SK-N-SH (cell line): Measurements from ENCODE around the gene SIGLEC15. TPM values are rescaled to one million over a fixed set of nuclear protein-coding genes. Genes with fewer than 3 reads are reported as not detected.

Experiments
- CTCF ChIA-PET: fragments of 300-600, 350-600 bp; formaldehyde crosslinking; extraction: SDS; loops from one replicate; lab custom pipeline; 2021; lab: Yijun Ruan, JAX
- POLR2A ChIA-PET: fragments of 350-600 bp; sonication (Branson Sonifier 250); formaldehyde crosslinking; extraction: SDS; loops from one replicate; lab custom pipeline; 2020; ENCODE audit warnings: antibody characterized with exemption, inconsistent platforms; lab: Yijun Ruan, JAX
- DNase-seq: peaks from one replicate; pipeline ENCODE4 v3.0.0; 2012
- H2AFZ ChIP-seq: fragments of 200-600 bp; sonication (generic); 2 replicates; pipeline ENCODE4 v1.8.1; 2016; ENCODE audit warnings: antibody characterized with exemption, mild to moderate bottlenecking, low read depth
- H3F3A ChIP-seq: fragments of 200-600 bp; sonication (generic); replicated peaks from 2 replicates; pipeline ENCODE3; 2016; ENCODE audit warnings: antibody characterized with exemption, mild to moderate bottlenecking; ENCODE audit not compliant: insufficient read depth
- H3K27ac ChIP-seq, 2 experiments: fragments of 200-500 bp in 1 of 2; fragments of 200-600 bp in 1 of 2; sonication (Bioruptor generic) in 1 of 2; sonication (generic), shearing (Covaris generic) in 1 of 2; 2 replicates each; pipeline versions ENCODE4 v1.5.1 to v1.6.1; 2014 to 2016; ENCODE audit warnings: low read depth in 2 of 2, inconsistent platforms in 1 of 2, low read length in 1 of 2, mild to moderate bottlenecking in 1 of 2, mixed read lengths in 1 of 2
- H3K27me3 ChIP-seq: fragments of 200-600 bp; sonication (generic), shearing (Covaris generic); 2 replicates; pipeline ENCODE4 v1.6.1; 2016; ENCODE audit warnings: mixed run types; ENCODE audit not compliant: insufficient read depth
- H3K36me3 ChIP-seq, 2 experiments: fragments of 200-500 bp in 1 of 2; fragments of 200-600 bp in 1 of 2; sonication (Bioruptor generic) in 1 of 2; sonication (generic) in 1 of 2; replicated peaks in 1 of 2; 2 replicates each; pipeline versions ENCODE3 to v1.5.1; 2014 to 2016; ENCODE audit warnings: low read length in 1 of 2, mild to moderate bottlenecking in 1 of 2; ENCODE audit not compliant: insufficient read depth in 2 of 2, control insufficient read depth in 1 of 2
- H3K4me1 ChIP-seq, 2 experiments: fragments of 200-500 bp in 1 of 2; fragments of 200-600 bp in 1 of 2; sonication (Bioruptor generic) in 1 of 2; sonication (generic), shearing (Covaris generic) in 1 of 2; 2 replicates each; pipeline versions ENCODE4 v1.5.1 to v1.6.1; 2014 to 2016; ENCODE audit warnings: low read depth in 1 of 2, low read length in 1 of 2, mixed run types in 1 of 2; ENCODE audit not compliant: insufficient read depth in 2 of 2, control insufficient read depth in 1 of 2
- H3K4me2 ChIP-seq: fragments of 200-600 bp; sonication (generic), shearing (Covaris generic); 2 replicates; pipeline ENCODE4 v1.6.1; 2017; ENCODE audit warnings: mixed run types
- H3K4me3 ChIP-seq, 2 experiments: fragments of 200-500 bp in 1 of 2; fragments of 200-600 bp in 1 of 2; sonication (Bioruptor generic) in 1 of 2; sonication (generic), shearing (Covaris generic) in 1 of 2; 2 replicates each; pipeline versions ENCODE4 v1.5.1 to v1.8.1; 2014 to 2016; ENCODE audit warnings: low read depth in 2 of 2, inconsistent platforms in 1 of 2, low read length in 1 of 2, mild to moderate bottlenecking in 1 of 2, mixed read lengths in 1 of 2, moderate library complexity in 1 of 2
- H3K79me2 ChIP-seq: fragments of 200-600 bp; sonication (generic); 2 replicates; pipeline ENCODE4 v1.8.1; 2017; ENCODE audit warnings: mild to moderate bottlenecking; ENCODE audit not compliant: insufficient read depth
- H3K9ac ChIP-seq: fragments of 200-600 bp; sonication (generic); 2 replicates; pipeline ENCODE4 v1.6.1; 2017; ENCODE audit warnings: mixed run types
- H3K9me2 ChIP-seq: fragments of 200-600 bp; sonication (generic); 2 replicates; pipeline ENCODE4 v1.6.1; 2017; ENCODE audit warnings: mixed run types
- H3K9me3 ChIP-seq: fragments of 200-600 bp; sonication (generic); 2 replicates; pipeline ENCODE4 v1.6.1; 2017; ENCODE audit warnings: mixed run types, mild to moderate bottlenecking, moderate library complexity
- H4K20me1 ChIP-seq: fragments of 200-600 bp; sonication (generic); 2 replicates; pipeline ENCODE4 v1.6.1; 2017; ENCODE audit warnings: mild to moderate bottlenecking, mixed run types; ENCODE audit not compliant: insufficient read depth
- CHD2 ChIP-seq: fragments of 150-350 bp; IDR thresholded peaks from 2 replicates; pipeline ENCODE4 v1.6.1; 2018; ENCODE audit warnings: low read length; ENCODE audit not compliant: partially characterized antibody
- ELF1 ChIP-seq: IDR thresholded peaks from 2 replicates; pipeline ENCODE4 v1.4.0; 2012
- EP300 ChIP-seq, 2 experiments: IDR thresholded peaks; 2 replicates each; pipeline versions ENCODE4 v1.4.0 to v1.6.1; 2012; ENCODE audit warnings: borderline replicate concordance in 1 of 2, low read depth in 1 of 2, low read length in 1 of 2
- FOXM1 ChIP-seq: IDR thresholded peaks from 2 replicates; pipeline ENCODE4 v1.4.0; 2012; ENCODE audit warnings: low read depth, mild to moderate bottlenecking
- GABPA ChIP-seq: IDR thresholded peaks from 2 replicates; pipeline ENCODE4 v1.4.0; 2012; ENCODE audit warnings: low read depth, mild to moderate bottlenecking
- GATA2 ChIP-seq: sonication (generic); formaldehyde crosslinking; IDR thresholded peaks from 2 replicates; pipeline ENCODE4 v1.5.0; 2020; ENCODE audit warnings: mild to moderate bottlenecking, missing genetic modification reagents
- JUND ChIP-seq: IDR thresholded peaks from 2 replicates; pipeline ENCODE4 v1.4.0; 2012
- NFIC ChIP-seq: IDR thresholded peaks from 2 replicates; pipeline ENCODE4 v1.4.0; 2012; ENCODE audit warnings: borderline replicate concordance
- RCOR1 ChIP-seq: fragments of 150-350 bp; IDR thresholded peaks from 2 replicates; pipeline ENCODE4 v1.6.1; 2017; ENCODE audit warnings: antibody characterized with exemption, low read length
- RFX5 ChIP-seq: IDR thresholded peaks from 2 replicates; pipeline ENCODE4 v1.6.1; 2012; ENCODE audit warnings: mild to moderate bottlenecking, improper control_type of control experiment, low read length
- RXRA ChIP-seq: IDR thresholded peaks from 2 replicates; pipeline ENCODE4 v1.4.0; 2012; ENCODE audit warnings: low read depth, mild to moderate bottlenecking, borderline replicate concordance
- TAF1 ChIP-seq: IDR thresholded peaks from 2 replicates; pipeline ENCODE4 v1.6.1; 2012; ENCODE audit warnings: low read depth, mild to moderate bottlenecking, low read length, moderate library complexity, borderline replicate concordance
- TEAD4 ChIP-seq: IDR thresholded peaks from 2 replicates; pipeline ENCODE4 v1.4.0; 2012; ENCODE audit warnings: mild to moderate bottlenecking, borderline replicate concordance; ENCODE audit not compliant: insufficient read depth
- YY1 ChIP-seq: IDR thresholded peaks from 2 replicates; pipeline ENCODE4 v1.4.0; 2012; ENCODE audit warnings: low read depth, mild to moderate bottlenecking
- WGBS: methylation state at CpG from one replicate; pipeline ENCODE4 v1.1.6; 2017; ENCODE audit warnings: low lambda C conversion rate; 5-methylcytosine and 5-hydroxymethylcytosine counted together
- polyA plus RNA-seq, 3 experiments: library from polyadenylated mRNA; depleted of rRNA; stranded (reverse); fragments of >200 nt; gene quantifications; 2 replicates each; pipeline ENCODE4 v1.2.3, GENCODE V29; 2012
- TF ChIP-seq, protein P1 (sequence below): fragments of 200-600 bp; sonication (generic); IDR thresholded peaks from 2 replicates; pipeline ENCODE4 v1.6.1; 2017; ENCODE audit warnings: antibody characterized with exemption, mild to moderate bottlenecking, moderate library complexity
- TF ChIP-seq, protein P2 (sequence below): IDR thresholded peaks from 2 replicates; pipeline ENCODE4 v1.4.0; 2012; ENCODE audit warnings: low read depth
- TF ChIP-seq, protein P3 (sequence below): fragments of 150-350 bp; IDR thresholded peaks from 2 replicates; pipeline ENCODE4 v1.6.1; 2016; ENCODE audit warnings: mild to moderate bottlenecking, low read depth, low read length

The SIGLEC15 gene
- polyA plus RNA-seq, 1 of the 3 experiments (the other 2 are of a cell fraction) = 0.10 TPM

DNA sequence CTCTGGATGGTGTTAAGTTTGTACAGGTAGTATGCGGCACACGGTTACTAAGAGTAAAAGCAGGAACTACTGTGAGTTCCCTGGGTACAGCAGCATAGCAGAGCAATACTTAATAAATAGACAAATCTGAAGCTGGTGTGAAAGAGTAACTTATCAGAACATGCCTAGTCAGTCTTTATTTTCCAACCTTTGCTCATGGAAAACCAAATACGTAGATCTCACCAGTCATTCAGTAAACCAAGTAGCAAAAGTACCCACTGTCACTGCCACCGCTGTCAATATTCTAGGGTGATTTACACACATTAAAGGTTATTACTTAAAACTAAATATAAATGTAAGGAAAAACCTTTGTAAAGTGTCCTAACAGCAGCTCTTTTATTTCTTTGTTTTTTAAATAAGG lies 35.0 kb downstream of the SIGLEC15 start:
- 96% methylated on average over 4 of the region's 4 CpGs for WGBS
- no peaks in the 10 kb centered on the region for H3K9me2 ChIP-seq
- no peaks in the 10 kb centered on the region for H4K20me1 ChIP-seq
- no peak overlapping the region for H2AFZ ChIP-seq
- peaks cover 5% of the 10 kb centered on the region; the same call in 1 of the 2 replicates for H3K9me3 ChIP-seq
- no peak for DNase-seq
- H3K79me2 ChIP-seq = no peaks in the 10 kb centered on the region
- peaks cover 12% of the 10 kb centered on the region for H3F3A ChIP-seq
- no peak overlapping the region for H3K9ac ChIP-seq
- no peak overlapping the region for H3K4me2 ChIP-seq
- H3K27me3 ChIP-seq = no peaks in the 10 kb centered on the region
- ChIA-PET POLR2A (no interaction called here), CTCF (interaction anchor here (0.8 to 2.9 kb wide), 2 partner anchors 10 to 20 kb away, joined by 3 to 13 read pairs; no protein-coding TSS in a partner anchor)
- no peak overlapping the region for H3K27ac ChIP-seq
- no peak for TF ChIP-seq ELF1
- TF ChIP-seq RFX5 = no peak
- TF ChIP-seq NFIC = no peak
- TF ChIP-seq CHD2 = no peak
- no peak for TF ChIP-seq GATA2 (CRISPR knock-in tag)
- no peak for TF ChIP-seq FOXM1
- TF ChIP-seq, protein P1, sequence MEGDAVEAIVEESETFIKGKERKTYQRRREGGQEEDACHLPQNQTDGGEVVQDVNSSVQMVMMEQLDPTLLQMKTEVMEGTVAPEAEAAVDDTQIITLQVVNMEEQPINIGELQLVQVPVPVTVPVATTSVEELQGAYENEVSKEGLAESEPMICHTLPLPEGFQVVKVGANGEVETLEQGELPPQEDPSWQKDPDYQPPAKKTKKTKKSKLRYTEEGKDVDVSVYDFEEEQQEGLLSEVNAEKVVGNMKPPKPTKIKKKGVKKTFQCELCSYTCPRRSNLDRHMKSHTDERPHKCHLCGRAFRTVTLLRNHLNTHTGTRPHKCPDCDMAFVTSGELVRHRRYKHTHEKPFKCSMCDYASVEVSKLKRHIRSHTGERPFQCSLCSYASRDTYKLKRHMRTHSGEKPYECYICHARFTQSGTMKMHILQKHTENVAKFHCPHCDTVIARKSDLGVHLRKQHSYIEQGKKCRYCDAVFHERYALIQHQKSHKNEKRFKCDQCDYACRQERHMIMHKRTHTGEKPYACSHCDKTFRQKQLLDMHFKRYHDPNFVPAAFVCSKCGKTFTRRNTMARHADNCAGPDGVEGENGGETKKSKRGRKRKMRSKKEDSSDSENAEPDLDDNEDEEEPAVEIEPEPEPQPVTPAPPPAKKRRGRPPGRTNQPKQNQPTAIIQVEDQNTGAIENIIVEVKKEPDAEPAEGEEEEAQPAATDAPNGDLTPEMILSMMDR = no peak
- TF ChIP-seq, protein P2, sequence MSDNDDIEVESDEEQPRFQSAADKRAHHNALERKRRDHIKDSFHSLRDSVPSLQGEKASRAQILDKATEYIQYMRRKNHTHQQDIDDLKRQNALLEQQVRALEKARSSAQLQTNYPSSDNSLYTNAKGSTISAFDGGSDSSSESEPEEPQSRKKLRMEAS = no peak
- no peak for TF ChIP-seq EP300 (IDR thresholded peaks at IDR 0.05; ENCODE audit: borderline replicate concordance in 1 of 2, low read depth in 1 of 2, low read length in 1 of 2)
- no peak for TF ChIP-seq GABPA
- no peak for TF ChIP-seq TAF1
- no peak for TF ChIP-seq JUND
- TF ChIP-seq, protein P3, sequence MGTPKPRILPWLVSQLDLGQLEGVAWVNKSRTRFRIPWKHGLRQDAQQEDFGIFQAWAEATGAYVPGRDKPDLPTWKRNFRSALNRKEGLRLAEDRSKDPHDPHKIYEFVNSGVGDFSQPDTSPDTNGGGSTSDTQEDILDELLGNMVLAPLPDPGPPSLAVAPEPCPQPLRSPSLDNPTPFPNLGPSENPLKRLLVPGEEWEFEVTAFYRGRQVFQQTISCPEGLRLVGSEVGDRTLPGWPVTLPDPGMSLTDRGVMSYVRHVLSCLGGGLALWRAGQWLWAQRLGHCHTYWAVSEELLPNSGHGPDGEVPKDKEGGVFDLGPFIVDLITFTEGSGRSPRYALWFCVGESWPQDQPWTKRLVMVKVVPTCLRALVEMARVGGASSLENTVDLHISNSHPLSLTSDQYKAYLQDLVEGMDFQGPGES = no peak
- no peak for TF ChIP-seq RCOR1
- TF ChIP-seq TEAD4 = no peak
- TF ChIP-seq YY1 = no peak
- no peak for TF ChIP-seq RXRA
- H3K4me3 ChIP-seq = no peak overlapping the region
- peaks cover 90% of the 10 kb centered on the region in 2 experiments for H3K36me3 ChIP-seq
- no peaks in the 10 kb centered on the region for H3K4me1 ChIP-seq
